OCI-LY3 (cell line): ENCODE measurements around the gene TTC28.

ENCODE experiments used
- H2AFZ ChIP-seq: fragments of 200-600, 300-600 bp; shearing (Covaris generic); 2 replicates; pipeline ENCODE4 v1.6.0; 2014; ENCODE audit warnings: antibody characterized with exemption, low read depth, low read length
- H3K27ac ChIP-seq: fragments of 200-600, 300-600 bp; sonication (generic); 2 replicates; pipeline ENCODE4 v1.5.1; 2014; ENCODE audit warnings: mild to moderate bottlenecking, low read length, moderate library complexity, mixed read lengths
- H3K27me3 ChIP-seq: fragments of 200-600, 300-600 bp; sonication (generic); 2 replicates; pipeline ENCODE4 v1.6.1; 2014; ENCODE audit warnings: low read depth, low read length, mixed read lengths
- H3K36me3 ChIP-seq: fragments of 200-600, 300-600 bp; sonication (generic); replicated peaks from 2 replicates; pipeline ENCODE3; 2014; ENCODE audit warnings: low read depth, low read length, mixed read lengths
- H3K4me1 ChIP-seq: fragments of 300-600, 200-600 bp; sonication (generic); 2 replicates; pipeline ENCODE4 v1.6.1; 2014; ENCODE audit warnings: low read length, mixed read lengths
- H3K4me2 ChIP-seq: fragments of 200-600, 300-600 bp; sonication (generic); 2 replicates; pipeline ENCODE4 v1.6.1; 2014; ENCODE audit warnings: low read length, mixed read lengths
- H3K4me3 ChIP-seq: fragments of 300-600, 200-600 bp; sonication (generic); 2 replicates; pipeline ENCODE4 v1.5.1; 2014; ENCODE audit warnings: antibody characterized with exemption, mild to moderate bottlenecking, low read length, moderate library complexity
- H3K79me2 ChIP-seq: fragments of 300-600, 200-600 bp; shearing (Covaris generic); 2 replicates; pipeline ENCODE4 v1.6.1; 2014; ENCODE audit warnings: mild to moderate bottlenecking, low read length, mixed read lengths
- H3K9ac ChIP-seq: fragments of 300-600, 200-600 bp; shearing (Covaris generic); 2 replicates; pipeline ENCODE4 v1.6.0; 2014; ENCODE audit warnings: mild to moderate bottlenecking, low read length, moderate library complexity
- H3K9me3 ChIP-seq: fragments of 200-600, 300-600 bp; shearing (Covaris generic); 2 replicates; pipeline ENCODE4 v1.6.1; 2014; ENCODE audit warnings: low read length, mixed read lengths; ENCODE audit not compliant: insufficient read depth
- H4K20me1 ChIP-seq: fragments of 200-600, 300-600 bp; sonication (generic); 2 replicates; pipeline ENCODE4 v1.6.1; 2016; ENCODE audit warnings: low read length, mixed read lengths; ENCODE audit not compliant: insufficient read depth
- EZH2phosphoT487 ChIP-seq: fragments of 200-600 bp; shearing (Covaris generic); IDR thresholded peaks from 2 replicates; pipeline ENCODE4 v1.6.1; 2018; ENCODE audit warnings: antibody characterized with exemption, mixed run types, low read depth
- TF ChIP-seq, protein P1 (sequence below): fragments of 200-600, 300-600 bp; sonication (generic); IDR thresholded peaks from 2 replicates; pipeline ENCODE4 v1.5.1; 2014; ENCODE audit warnings: antibody characterized with exemption, low read length, low read depth

Gene TTC28

GRCh38 chr22:28125799-28126198 lies 553.8 kb downstream of the TTC28 start:
- no peak overlapping the region for H3K9ac ChIP-seq
- no peaks in the 10 kb centered on the region for H3K27me3 ChIP-seq
- H3K36me3 ChIP-seq: no peaks in the 10 kb centered on the region
- no peaks in the 10 kb centered on the region for H3K4me1 ChIP-seq
- H3K27ac ChIP-seq: no peak overlapping the region
- H3K79me2 ChIP-seq: no peaks in the 10 kb centered on the region
- H4K20me1 ChIP-seq: no peaks in the 10 kb centered on the region
- no peak overlapping the region for H2AFZ ChIP-seq
- H3K4me3 ChIP-seq: no peak overlapping the region
- no peak overlapping the region for H3K4me2 ChIP-seq
- TF ChIP-seq, protein P1, sequence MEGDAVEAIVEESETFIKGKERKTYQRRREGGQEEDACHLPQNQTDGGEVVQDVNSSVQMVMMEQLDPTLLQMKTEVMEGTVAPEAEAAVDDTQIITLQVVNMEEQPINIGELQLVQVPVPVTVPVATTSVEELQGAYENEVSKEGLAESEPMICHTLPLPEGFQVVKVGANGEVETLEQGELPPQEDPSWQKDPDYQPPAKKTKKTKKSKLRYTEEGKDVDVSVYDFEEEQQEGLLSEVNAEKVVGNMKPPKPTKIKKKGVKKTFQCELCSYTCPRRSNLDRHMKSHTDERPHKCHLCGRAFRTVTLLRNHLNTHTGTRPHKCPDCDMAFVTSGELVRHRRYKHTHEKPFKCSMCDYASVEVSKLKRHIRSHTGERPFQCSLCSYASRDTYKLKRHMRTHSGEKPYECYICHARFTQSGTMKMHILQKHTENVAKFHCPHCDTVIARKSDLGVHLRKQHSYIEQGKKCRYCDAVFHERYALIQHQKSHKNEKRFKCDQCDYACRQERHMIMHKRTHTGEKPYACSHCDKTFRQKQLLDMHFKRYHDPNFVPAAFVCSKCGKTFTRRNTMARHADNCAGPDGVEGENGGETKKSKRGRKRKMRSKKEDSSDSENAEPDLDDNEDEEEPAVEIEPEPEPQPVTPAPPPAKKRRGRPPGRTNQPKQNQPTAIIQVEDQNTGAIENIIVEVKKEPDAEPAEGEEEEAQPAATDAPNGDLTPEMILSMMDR: no peak
- TF ChIP-seq EZH2phosphoT487: no peak
- H3K9me3 ChIP-seq: no peaks in the 10 kb centered on the region

DNA sequence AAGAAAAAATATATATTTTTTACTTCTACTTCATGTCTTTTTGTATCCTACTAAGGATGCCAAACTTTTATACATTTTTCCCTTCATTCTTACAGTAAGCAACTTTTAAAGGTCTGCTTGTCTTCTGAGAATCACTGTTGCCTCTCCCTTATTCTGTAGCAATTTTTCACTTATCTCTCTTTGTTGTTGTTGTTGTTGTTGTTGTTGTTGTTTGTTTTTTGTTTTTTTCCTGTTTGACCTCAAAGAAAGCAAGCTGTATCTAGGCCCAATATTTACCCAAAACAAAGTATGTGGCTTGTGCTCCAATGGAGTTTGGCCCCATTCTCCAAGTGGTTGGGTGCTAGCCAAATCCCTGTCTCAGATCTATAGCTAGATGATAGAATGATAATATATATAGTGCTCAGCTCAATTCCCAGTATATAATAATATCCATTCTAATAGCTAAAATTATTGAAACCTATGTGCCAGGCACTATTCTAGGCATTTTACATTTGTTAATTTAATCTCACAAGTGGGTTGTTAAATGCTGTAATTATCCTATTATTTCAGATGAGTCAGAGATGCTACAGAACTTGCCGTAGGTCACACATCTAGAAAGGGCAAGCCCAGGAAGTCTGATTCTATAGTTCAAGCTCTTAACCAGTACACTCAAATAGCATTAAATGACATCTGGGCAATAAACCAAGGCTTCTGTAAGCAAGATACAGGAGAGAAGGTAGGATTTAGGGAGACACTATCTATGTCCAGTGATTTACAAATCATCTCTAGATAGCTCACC lies 555.5 kb downstream of the TTC28 start:
- Histone ChIP-seq H3K4me2 (no peak overlapping the region), H3K4me3 (no peak overlapping the region), H3K9ac (no peak overlapping the region), H3K9me3 (no peaks in the 10 kb centered on the region), H2AFZ (no peak overlapping the region), H4K20me1 (no peaks in the 10 kb centered on the region), H3K27me3 (no peaks in the 10 kb centered on the region), H3K4me1 (no peaks in the 10 kb centered on the region), H3K27ac (no peak overlapping the region), H3K79me2 (no peaks in the 10 kb centered on the region), H3K36me3 (no peaks in the 10 kb centered on the region)
- TF ChIP-seq, protein P1: no peak

DNA sequence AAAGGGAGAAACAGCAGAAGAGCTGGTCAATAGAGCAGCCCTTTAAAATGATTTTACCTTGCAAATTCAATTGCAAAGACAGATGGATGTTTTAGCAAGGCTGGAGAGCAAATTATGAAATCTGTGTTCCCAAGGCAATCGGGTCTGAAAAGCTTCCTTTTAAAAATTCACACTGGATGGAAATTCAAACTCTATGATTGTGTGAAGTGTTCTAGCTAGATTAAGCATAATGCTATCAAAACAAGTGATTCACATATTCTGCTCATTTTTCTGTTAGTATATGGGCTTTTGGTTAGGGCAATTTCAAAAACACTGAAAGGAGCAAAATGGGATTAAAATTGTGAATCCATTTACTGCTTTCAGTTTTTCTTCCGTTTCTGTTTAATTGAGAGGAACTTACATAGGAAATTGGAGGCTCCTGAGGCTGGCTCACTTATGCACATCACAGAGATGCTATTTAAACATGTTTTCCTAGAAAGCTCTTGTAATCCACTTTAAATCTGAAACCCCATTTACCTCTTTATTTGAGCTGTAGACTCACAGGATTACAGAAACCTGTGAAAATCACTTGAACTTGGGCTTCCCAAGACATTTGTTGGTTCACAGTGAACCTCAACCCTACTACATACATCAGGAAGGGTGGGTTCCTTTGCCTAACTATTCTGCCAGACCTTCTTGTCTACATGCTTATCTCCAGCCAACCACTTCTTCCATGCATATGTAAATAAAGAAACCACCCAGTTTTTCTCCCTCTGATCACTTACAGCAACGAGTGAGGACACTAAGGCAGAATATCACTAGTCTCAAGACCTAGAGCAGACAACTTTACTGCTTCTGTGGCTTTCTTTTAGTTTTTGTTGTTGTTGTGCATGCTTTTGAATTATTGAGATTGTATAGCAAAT lies 558.7 kb downstream of the TTC28 start:
- H3K4me1 ChIP-seq: no peaks in the 10 kb centered on the region
- no peak overlapping the region for H3K4me2 ChIP-seq
- H3K9me3 ChIP-seq: no peaks in the 10 kb centered on the region
- H3K4me3 ChIP-seq: no peak overlapping the region
- H3K27me3 ChIP-seq: no peaks in the 10 kb centered on the region
- no peak overlapping the region for H3K27ac ChIP-seq
- H4K20me1 ChIP-seq: no peaks in the 10 kb centered on the region
- H3K79me2 ChIP-seq: no peaks in the 10 kb centered on the region
- no peak for TF ChIP-seq EZH2phosphoT487
- TF ChIP-seq, protein P1: no peak
- H3K36me3 ChIP-seq: no peaks in the 10 kb centered on the region
- no peak overlapping the region for H3K9ac ChIP-seq
- H2AFZ ChIP-seq: no peak overlapping the region

- H3K79me2 ChIP-seq: no peaks in the 10 kb centered on the region
- no peaks in the 10 kb centered on the region for H3K36me3 ChIP-seq
- H2AFZ ChIP-seq: no peak overlapping the region
- no peak overlapping the region for H3K27ac ChIP-seq
- H3K9me3 ChIP-seq: no peaks in the 10 kb centered on the region
- H3K9ac ChIP-seq: no peak overlapping the region
- no peaks in the 10 kb centered on the region for H4K20me1 ChIP-seq
- no peak overlapping the region for H3K4me3 ChIP-seq
- H3K4me2 ChIP-seq: no peak overlapping the region
- H3K4me1 ChIP-seq: no peaks in the 10 kb centered on the region
- no peak for TF ChIP-seq EZH2phosphoT487
- TF ChIP-seq, protein P1: no peak
- no peaks in the 10 kb centered on the region for H3K27me3 ChIP-seq
Measured at GRCh38 chr22:28118957-28119631, 560.5 kb downstream of the TTC28 start.
